ENCODE measurements around the gene CBL. TPM values are rescaled to one million over a fixed set of nuclear protein-coding genes. Genes with fewer than 3 reads are reported as not detected.

The CBL gene
- total RNA-seq, 1 experiment from 2014 or later, result 56.4 TPM

DNA sequence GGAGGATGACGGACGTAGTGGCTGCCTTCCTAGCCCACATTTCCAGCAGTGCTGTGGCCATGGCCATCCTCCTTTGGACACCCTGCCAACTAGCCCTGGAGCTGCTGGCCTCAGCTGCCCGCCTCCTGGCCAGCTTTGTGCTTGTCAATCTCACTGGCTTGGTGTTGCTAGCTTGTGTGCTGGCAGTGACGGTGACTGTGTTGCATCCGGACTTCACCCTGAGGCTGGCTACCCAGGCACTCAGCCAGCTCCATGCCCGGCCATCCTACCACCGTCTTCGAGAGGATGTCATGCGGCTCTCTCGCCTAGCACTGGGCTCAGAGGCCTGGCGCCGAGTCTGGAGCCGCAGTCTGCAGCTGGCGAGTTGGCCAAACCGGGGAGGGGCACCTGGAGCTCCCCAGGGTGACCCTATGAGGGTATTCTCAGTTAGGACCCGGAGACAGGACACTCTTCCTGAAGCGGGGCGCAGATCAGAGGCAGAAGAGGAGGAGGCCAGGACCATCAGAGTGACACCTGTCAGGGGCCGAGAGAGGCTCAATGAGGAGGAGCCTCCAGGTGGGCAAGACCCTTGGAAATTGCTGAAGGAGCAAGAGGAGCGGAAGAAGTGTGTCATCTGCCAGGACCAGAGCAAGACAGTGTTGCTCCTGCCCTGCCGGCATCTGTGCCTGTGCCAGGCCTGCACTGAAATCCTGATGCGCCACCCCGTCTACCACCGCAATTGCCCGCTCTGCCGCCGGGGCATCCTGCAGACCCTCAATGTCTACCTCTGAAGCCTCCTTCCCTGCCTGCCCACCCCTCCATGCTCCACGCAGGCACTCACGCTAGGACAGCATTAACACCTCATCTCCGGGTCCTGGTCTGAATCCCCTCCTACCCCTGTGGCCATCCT, 129.8 kb downstream of the CBL start:
- no peak overlapping the region for H2AFZ ChIP-seq (ENCODE audit: low read length)
- H2AK5ac ChIP-seq (ENCODE audit: insufficient read length, low read length), result no peak overlapping the region
- peak overlapping the region in 2 of 3 experiments; percentile 83 to 99; a peak in 3 of 7 replicates for H3K27ac Mint-ChIP-seq
- peak overlapping the region; percentile 97 for H3K9ac ChIP-seq (ENCODE audit: extremely low read depth, insufficient read length, low read length)
- H3T11ph ChIP-seq (ENCODE audit: low read length), result no peak overlapping the region
- no peaks in the 10 kb centered on the region for H4K20me1 ChIP-seq (ENCODE audit: control insufficient read depth, insufficient read depth, insufficient read length)
- H3K14ac ChIP-seq (ENCODE audit: insufficient read depth, low read length), result no peak overlapping the region
- DNase-seq, result no peak
- peaks cover 20% of the 10 kb centered on the region for H3K27me3 Mint-ChIP-seq (ENCODE audit: low read depth)
- no peak overlapping the region for H2BK12ac ChIP-seq (ENCODE audit: insufficient read length, low read depth, low read length)
- H3K79me2 ChIP-seq (ENCODE audit: insufficient read depth, low read length), result peaks cover 13% of the 10 kb centered on the region; the same call in 1 of the 2 replicates
- H4K5ac ChIP-seq (ENCODE audit: insufficient read length, low read depth, low read length), result no peak overlapping the region
- no peak overlapping the region for H2BK5ac ChIP-seq (ENCODE audit: insufficient read length, low read length)
- H2BK15ac ChIP-seq (ENCODE audit: low read depth, low read length), result no peak overlapping the region
- no peak overlapping the region for H4K91ac ChIP-seq (ENCODE audit: insufficient read length, low read depth, low read length)
- H3K79me1 ChIP-seq (ENCODE audit: insufficient read depth, low read depth, low read length, poor library complexity, severe bottlenecking), result peaks cover 9% of the 10 kb centered on the region
- H3K9me3 ChIP-seq (ENCODE audit: control insufficient read depth, low read depth, low read length), result no peaks in the 10 kb centered on the region
- no peak overlapping the region for H3K23ac ChIP-seq (ENCODE audit: insufficient read length, low read depth, low read length)
- H3K27ac ChIP-seq (ENCODE audit: insufficient read length, low read depth, low read length), result no peak overlapping the region
- H3K36me3 Mint-ChIP-seq (ENCODE audit: insufficient read depth in 1 of 3, low read depth in 3 of 3), result peaks cover 13 to 18% (median 15%) of the 10 kb centered on the region in 3 experiments
- no peak overlapping the region for H3K18ac ChIP-seq (ENCODE audit: insufficient read length, low read depth, low read length)
- peaks cover 49 to 75% of the 10 kb centered on the region in 2 experiments for H3K4me1 Mint-ChIP-seq
- H4K8ac ChIP-seq (replicated peaks; ENCODE audit: insufficient read length, low read depth, low read length), result no peak overlapping the region
- H2BK120ac ChIP-seq (ENCODE audit: low read depth, low read length, poor library complexity, severe bottlenecking), result no peak overlapping the region
- H3K27me3 ChIP-seq (ENCODE audit: insufficient read depth, low read length), result peaks cover 9% of the 10 kb centered on the region
- peak overlapping the region; percentile 99 for H3K4me3 Mint-ChIP-seq
- H3K23me2 ChIP-seq (ENCODE audit: insufficient read length, low read depth, low read length, poor library complexity, severe bottlenecking), result peaks cover 28% of the 10 kb centered on the region
- no CpG with 5 or more reads among the region's 30 CpGs for WGBS (ENCODE audit: extremely low coverage, insufficient read length, low lambda C conversion rate)
- TF ChIP-seq, protein P1, sequence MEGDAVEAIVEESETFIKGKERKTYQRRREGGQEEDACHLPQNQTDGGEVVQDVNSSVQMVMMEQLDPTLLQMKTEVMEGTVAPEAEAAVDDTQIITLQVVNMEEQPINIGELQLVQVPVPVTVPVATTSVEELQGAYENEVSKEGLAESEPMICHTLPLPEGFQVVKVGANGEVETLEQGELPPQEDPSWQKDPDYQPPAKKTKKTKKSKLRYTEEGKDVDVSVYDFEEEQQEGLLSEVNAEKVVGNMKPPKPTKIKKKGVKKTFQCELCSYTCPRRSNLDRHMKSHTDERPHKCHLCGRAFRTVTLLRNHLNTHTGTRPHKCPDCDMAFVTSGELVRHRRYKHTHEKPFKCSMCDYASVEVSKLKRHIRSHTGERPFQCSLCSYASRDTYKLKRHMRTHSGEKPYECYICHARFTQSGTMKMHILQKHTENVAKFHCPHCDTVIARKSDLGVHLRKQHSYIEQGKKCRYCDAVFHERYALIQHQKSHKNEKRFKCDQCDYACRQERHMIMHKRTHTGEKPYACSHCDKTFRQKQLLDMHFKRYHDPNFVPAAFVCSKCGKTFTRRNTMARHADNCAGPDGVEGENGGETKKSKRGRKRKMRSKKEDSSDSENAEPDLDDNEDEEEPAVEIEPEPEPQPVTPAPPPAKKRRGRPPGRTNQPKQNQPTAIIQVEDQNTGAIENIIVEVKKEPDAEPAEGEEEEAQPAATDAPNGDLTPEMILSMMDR (conservative IDR thresholded peaks at IDR 0.05), result no peak
- no peak overlapping the region for H3K56ac ChIP-seq (ENCODE audit: insufficient read length, low read depth, low read length)
- H3K9me3 Mint-ChIP-seq, result no peaks in the 10 kb centered on the region; a peak in 1 of 5 replicates
- no peak overlapping the region for H3K4ac ChIP-seq (ENCODE audit: low read depth, low read length)
- no peak overlapping the region for H2BK20ac ChIP-seq (ENCODE audit: low read depth, low read length, poor library complexity, severe bottlenecking)
- H3K4me2 ChIP-seq (ENCODE audit: insufficient read depth, insufficient read length, low read length), result peak overlapping the region; percentile 97
- no peaks in the 10 kb centered on the region; the same call in 1 of the 2 replicates for H3K4me1 ChIP-seq (ENCODE audit: insufficient read depth, low read length)

Measured in H9 (cell line).